ENCODE data around the gene CACNA1G. TPM values are rescaled to one million over a fixed set of nuclear protein-coding genes. Genes with fewer than 3 reads are reported as not detected.
A peak's percentile ranks its signal among the peaks of the same experiment; 100 is the strongest.

The CACNA1G gene
- total RNA-seq = 0.10 and 0.11 TPM in 2 replicates
- long read RNA-seq = 0 reads

GRCh38 chr17:50560185-50560824 is at the start of gene CACNA1G:
Gene CACNA1G (plus strand): TSS chr17:50560715. CDS start chr17:50561460, 745 bp downstream.
- Mint-ChIP-seq H3K4me3 (ENCODE audit: unreplicated experiment) (peak within 1 kb of the TSS; percentile 72), H3K27me3 (ENCODE audit: unreplicated experiment) (peaks cover 49% of the 10 kb centered on the region), H3K27ac (ENCODE audit: unreplicated experiment) (no peak within 1 kb of the TSS), H3K36me3 (ENCODE audit: unreplicated experiment) (peaks cover 3% of the 10 kb centered on the region), H3K4me1 (ENCODE audit: unreplicated experiment) (peaks cover 31% of the 10 kb centered on the region), H3K9me3 (ENCODE audit: unreplicated experiment) (no peaks in the 10 kb centered on the region)
- DNase-seq (ENCODE audit: extremely low spot score, unreplicated experiment) = peak; percentile 96
- TF ChIP-seq CTCF (IDR thresholded peaks at IDR 0.05) = no peak

GRCh38 chr17:50511058-50511457 is 49.5 kb upstream of the CACNA1G start:
- Mint-ChIP-seq H3K36me3 (ENCODE audit: unreplicated experiment) (no peaks in the 10 kb centered on the region), H3K27me3 (ENCODE audit: unreplicated experiment) (peaks cover 3% of the 10 kb centered on the region), H3K27ac (ENCODE audit: unreplicated experiment) (no peak overlapping the region), H3K4me3 (ENCODE audit: unreplicated experiment) (no peak overlapping the region), H3K4me1 (ENCODE audit: unreplicated experiment) (peaks cover 46% of the 10 kb centered on the region), H3K9me3 (ENCODE audit: unreplicated experiment) (no peaks in the 10 kb centered on the region)
- no peak for TF ChIP-seq CTCF (IDR thresholded peaks at IDR 0.05)
- DNase-seq (ENCODE audit: extremely low spot score, unreplicated experiment) = no peak

DNA sequence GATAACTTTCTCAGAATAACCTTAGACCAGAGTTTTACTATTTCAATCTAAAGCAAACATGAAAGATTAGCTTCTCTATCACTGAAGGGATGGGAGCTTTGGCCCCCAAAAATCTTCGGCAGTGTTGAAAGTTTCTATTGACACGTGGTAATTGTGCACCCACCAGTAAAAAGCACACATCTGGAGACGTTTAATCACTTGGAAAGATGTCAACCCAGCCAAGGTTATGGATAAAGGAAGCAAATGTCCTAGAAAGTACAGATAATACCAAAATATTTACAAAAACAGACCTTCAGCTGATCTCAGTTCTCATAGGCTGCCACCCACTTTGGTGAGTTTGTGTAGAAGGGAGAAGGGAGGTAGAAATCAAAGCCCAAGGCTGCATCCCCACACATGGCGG is 47.0 kb upstream of the CACNA1G start:
- no peak for TF ChIP-seq CTCF (IDR thresholded peaks at IDR 0.05)
- Mint-ChIP-seq H3K9me3 (ENCODE audit: unreplicated experiment) (no peaks in the 10 kb centered on the region), H3K27me3 (ENCODE audit: unreplicated experiment) (peaks cover 3% of the 10 kb centered on the region), H3K4me3 (ENCODE audit: unreplicated experiment) (no peak overlapping the region), H3K4me1 (ENCODE audit: unreplicated experiment) (peaks cover 54% of the 10 kb centered on the region), H3K36me3 (ENCODE audit: unreplicated experiment) (no peaks in the 10 kb centered on the region), H3K27ac (ENCODE audit: unreplicated experiment) (no peak overlapping the region)
- DNase-seq (ENCODE audit: extremely low spot score, unreplicated experiment) = no peak

DNA sequence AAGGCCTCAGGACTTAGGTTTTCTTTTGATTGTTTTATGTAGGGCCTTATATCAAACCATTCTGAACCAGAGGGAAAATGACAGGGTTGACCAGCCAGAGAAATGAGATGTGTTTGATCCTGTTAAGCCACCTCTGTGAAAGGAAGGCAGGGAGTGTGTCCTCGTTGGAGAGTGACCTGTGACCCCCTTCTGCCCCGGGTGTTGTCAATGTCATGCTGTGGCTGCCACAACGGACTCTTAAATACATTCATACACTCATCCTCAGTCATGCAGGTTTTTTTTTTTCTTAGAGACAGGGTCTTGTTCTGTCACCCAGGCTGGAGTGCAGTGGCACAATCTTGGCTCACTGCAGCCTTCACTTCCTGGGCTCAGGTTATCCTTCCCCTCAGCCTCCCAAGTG is 46.1 kb upstream of the CACNA1G start:
- Mint-ChIP-seq H3K36me3 (ENCODE audit: unreplicated experiment) (no peaks in the 10 kb centered on the region), H3K4me1 (ENCODE audit: unreplicated experiment) (peaks cover 54% of the 10 kb centered on the region), H3K27ac (ENCODE audit: unreplicated experiment) (peak overlapping the region; percentile 66), H3K9me3 (ENCODE audit: unreplicated experiment) (no peaks in the 10 kb centered on the region), H3K27me3 (ENCODE audit: unreplicated experiment) (peaks cover 3% of the 10 kb centered on the region), H3K4me3 (ENCODE audit: unreplicated experiment) (no peak overlapping the region)
- DNase-seq (ENCODE audit: extremely low spot score, unreplicated experiment) = no peak
- no peak for TF ChIP-seq CTCF (IDR thresholded peaks at IDR 0.05)

DNA sequence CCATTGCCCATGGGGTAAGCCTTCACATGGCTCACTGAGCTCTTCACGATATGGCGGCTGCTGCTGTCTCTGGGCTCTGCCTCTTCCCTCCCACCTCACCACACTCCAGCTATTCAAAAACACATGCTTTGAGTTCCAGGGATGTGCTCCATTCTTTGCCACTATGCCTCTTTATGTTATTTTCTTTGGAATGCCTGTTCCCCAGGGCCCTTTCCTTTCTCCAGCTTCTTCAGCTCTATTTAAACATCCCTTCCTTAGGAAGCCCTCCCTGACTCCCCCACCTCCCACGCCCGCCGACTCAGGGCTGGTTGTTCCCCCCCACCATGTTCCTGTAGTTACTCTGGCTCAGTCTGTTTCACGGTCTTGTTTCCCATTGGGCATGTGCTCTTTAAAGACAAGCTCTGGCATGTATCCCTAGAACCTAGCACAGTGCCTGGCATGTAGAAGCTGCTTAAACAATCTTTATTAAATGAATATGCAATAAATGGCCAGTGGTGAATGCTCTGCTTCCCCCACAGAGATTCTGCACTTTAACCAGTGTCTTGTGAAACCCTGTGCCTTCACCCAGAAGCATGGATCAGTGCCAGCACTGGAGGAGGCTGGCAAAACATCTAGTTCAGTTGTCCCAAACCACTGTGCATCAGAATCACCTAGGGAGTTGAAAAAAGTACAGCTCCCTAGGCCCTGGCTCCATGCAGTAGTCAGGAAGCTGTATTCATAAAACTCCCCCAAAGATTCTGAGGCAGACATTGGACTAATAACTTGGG is 45.4 kb upstream of the CACNA1G start:
- DNase-seq (ENCODE audit: extremely low spot score, unreplicated experiment) = no peak
- H3K4me1 Mint-ChIP-seq (ENCODE audit: unreplicated experiment) = peaks cover 54% of the 10 kb centered on the region
- H3K9me3 Mint-ChIP-seq (ENCODE audit: unreplicated experiment) = no peaks in the 10 kb centered on the region
- no peak overlapping the region for H3K4me3 Mint-ChIP-seq (ENCODE audit: unreplicated experiment)
- peak overlapping the region; percentile 66 for H3K27ac Mint-ChIP-seq (ENCODE audit: unreplicated experiment)
- H3K27me3 Mint-ChIP-seq (ENCODE audit: unreplicated experiment) = peaks cover 3% of the 10 kb centered on the region
- no peaks in the 10 kb centered on the region for H3K36me3 Mint-ChIP-seq (ENCODE audit: unreplicated experiment)
- no peak for TF ChIP-seq CTCF (IDR thresholded peaks at IDR 0.05)

Measured in osteocyte (in vitro differentiated cells).